ENCODE results near the gene MAPK1. TPM values are rescaled to one million over a fixed set of nuclear protein-coding genes. Genes with fewer than 3 reads are reported as not detected.
"Not testable (repeated sequence)": the region's sequence is repeated elsewhere in the genome, so short reads cannot be mapped to it uniquely, and the experiment has no call there.

The MAPK1 gene
- total and polyA plus RNA-seq, 11 donors, result 8.0 to 140 (median 105) TPM

- H3K36me3 ChIP-seq, result peaks cover 0 to 98% (median 91%) of the 10 kb centered on the region in 9 donors
- TF ChIP-seq POLR2A (IDR thresholded peaks at IDR 0.05), result no peak
- no peak for TF ChIP-seq CTCF (IDR thresholded peaks at IDR 0.05)
- intact Hi-C loops (cut with DNase I), result loop anchor here in 2 of 10 donors (10.0 kb wide), 2 partner anchors 52 to 62 kb away; partner anchors contain the start of gene MAPK1 (in 1 of the 2)
- no peaks in the 10 kb centered on the region for H3K27me3 ChIP-seq
- H3K4me1 ChIP-seq, result peaks cover 0 to 15% (median 8%) of the 10 kb centered on the region in 12 donors
- WGBS, 4 donors, result 96 to 100% (median 99%) methylated on average over 1 of the region's 1 CpG
- no peak overlapping the region for H3K4me3 ChIP-seq
- ATAC-seq (no peak), DNase-seq (no peak)
- no peak overlapping the region for H3K27ac ChIP-seq
- no peaks in the 10 kb centered on the region for H3K9me3 ChIP-seq
Observed at GRCh38 chr22:21802673-21803072, 64.8 kb downstream of the MAPK1 start.

GRCh38 chr22:21802056-21802455 is 65.4 kb downstream of the MAPK1 start:
- DNase-seq, result no peak
- no peak overlapping the region for H3K4me3 ChIP-seq
- intact Hi-C loops (cut with DNase I), result loop anchor here in 2 of 10 donors (10.0 kb wide), 2 partner anchors 53 to 63 kb away; partner anchors contain the start of gene MAPK1 (in 1 of the 2)
- no peak for ATAC-seq
- peaks cover 0 to 96% (median 88%) of the 10 kb centered on the region in 9 donors for H3K36me3 ChIP-seq
- peaks cover 0 to 16% (median 11%) of the 10 kb centered on the region in 12 donors for H3K4me1 ChIP-seq
- no peaks in the 10 kb centered on the region for H3K9me3 ChIP-seq
- H3K27me3 ChIP-seq, result no peaks in the 10 kb centered on the region
- 96 to 98% (median 97%) methylated on average over 9 of the region's 9 CpGs for WGBS, 4 donors
- no peak overlapping the region for H3K27ac ChIP-seq
- TF ChIP-seq POLR2A (IDR thresholded peaks at IDR 0.05) (no peak), CTCF (IDR thresholded peaks at IDR 0.05) (no peak)

GRCh38 chr22:21801304-21801644 is 66.2 kb downstream of the MAPK1 start:
- H3K9me3 ChIP-seq, H3K4me3 ChIP-seq, H3K27ac ChIP-seq, DNase-seq, ATAC-seq, H3K27me3 ChIP-seq: not testable (repeated sequence)
- 97 to 100% (median 98%) methylated on average over 7 of the region's 7 CpGs for WGBS, 4 donors
- intact Hi-C loops (cut with DNase I), result loop anchor here in 2 of 10 donors (10.0 kb wide), 2 partner anchors 54 to 64 kb away; partner anchors contain the start of gene MAPK1 (in 1 of the 2)
- Histone ChIP-seq H3K4me1 (peaks cover 0 to 19% (median 12%) of the 10 kb centered on the region in 12 donors), H3K36me3 (peaks cover 0 to 96% (median 80%) of the 10 kb centered on the region in 9 donors)

- TF ChIP-seq CTCF (IDR thresholded peaks at IDR 0.05), result no peak
- no peak for TF ChIP-seq POLR2A (IDR thresholded peaks at IDR 0.05)
Observed at GRCh38 chr22:21800552-21801303, 66.7 kb downstream of the MAPK1 start.

More at GRCh38 chr22:21800552-21801303, 66.7 kb downstream of the MAPK1 start:
- Histone ChIP-seq H3K4me1 (peaks cover 0 to 19% (median 12%) of the 10 kb centered on the region in 12 donors), H3K36me3 (peaks cover 0 to 96% (median 75%) of the 10 kb centered on the region in 9 donors), H3K27me3 (no peaks in the 10 kb centered on the region), H3K9me3 (no peaks in the 10 kb centered on the region), H3K27ac (no peak overlapping the region), H3K4me3 (no peak overlapping the region)
- ATAC-seq (no peak), DNase-seq (no peak)
- intact Hi-C loops (cut with DNase I), result loop anchor here in 2 of 10 donors (10.0 kb wide), 2 partner anchors 54 to 64 kb away; partner anchors contain the start of gene MAPK1 (in 1 of the 2)
- WGBS, 4 donors, result 95 to 99% (median 98%) methylated on average over 9 of the region's 9 CpGs

All from heart left ventricle (tissue), 16 donors.